ENCODE measurements around the gene NTN4. TPM values are rescaled to one million over a fixed set of nuclear protein-coding genes. Genes with fewer than 3 reads are reported as not detected.
A peak's percentile ranks its signal among the peaks of the same experiment; 100 is the strongest.
"Not testable (repeated sequence)": the region's sequence is repeated elsewhere in the genome, so short reads cannot be mapped to it uniquely, and the experiment has no call there.

NTN4 gene
- total RNA-seq, 1 experiment from 2014 or later = not detected

GRCh38 chr12:95735728-95736127 lies 54.8 kb downstream of the NTN4 start:
- not testable (repeated sequence) for H3K4me2 ChIP-seq (ENCODE audit: low read depth, low read length, poor library complexity, severe bottlenecking); DNase-seq; H3K27me3 ChIP-seq (ENCODE audit: low read length); H2AFZ ChIP-seq (ENCODE audit: low read length); H3K79me2 ChIP-seq (ENCODE audit: low read length); H3K27ac ChIP-seq (ENCODE audit: low read length); H3K9me2 ChIP-seq (replicated peaks; ENCODE audit: insufficient read depth, low read length); H3K9me3 ChIP-seq (ENCODE audit: low read length); H3K4me3 ChIP-seq (ENCODE audit: low read length); H3K9ac ChIP-seq (ENCODE audit: low read length); H4K20me1 ChIP-seq (ENCODE audit: insufficient read depth, low read depth, low read length); H3K36me3 ChIP-seq (ENCODE audit: insufficient read depth, low read length)
- peaks cover 13% of the 10 kb centered on the region for H3K4me1 ChIP-seq (ENCODE audit: low read length)

- H2AFZ ChIP-seq (ENCODE audit: low read length) = no peak overlapping the region
- no peak for DNase-seq
- H3K9ac ChIP-seq (ENCODE audit: low read length) = no peak overlapping the region
- no peak overlapping the region for H3K4me3 ChIP-seq (ENCODE audit: low read length)
- H4K20me1 ChIP-seq (ENCODE audit: insufficient read depth, low read depth, low read length) = no peaks in the 10 kb centered on the region
- no peak overlapping the region for H3K4me2 ChIP-seq (ENCODE audit: low read depth, low read length, poor library complexity, severe bottlenecking)
- no peak overlapping the region for H3K27ac ChIP-seq (ENCODE audit: low read length)
- H3K79me2 ChIP-seq (ENCODE audit: low read length) = no peaks in the 10 kb centered on the region
- no peaks in the 10 kb centered on the region for H3K36me3 ChIP-seq (ENCODE audit: insufficient read depth, low read length)
- no peaks in the 10 kb centered on the region for H3K27me3 ChIP-seq (ENCODE audit: low read length)
- no peaks in the 10 kb centered on the region for H3K9me3 ChIP-seq (ENCODE audit: low read length)
- peaks cover 8% of the 10 kb centered on the region for H3K4me1 ChIP-seq (ENCODE audit: low read length)
- no peaks in the 10 kb centered on the region for H3K9me2 ChIP-seq (replicated peaks; ENCODE audit: insufficient read depth, low read length)
Observed at GRCh38 chr12:95733141-95733825, 57.3 kb downstream of the NTN4 start.

- no peaks in the 10 kb centered on the region for H3K9me3 ChIP-seq (ENCODE audit: low read length)
- no peaks in the 10 kb centered on the region for H3K79me2 ChIP-seq (ENCODE audit: low read length)
- peak; percentile 51 for DNase-seq
- H3K4me2 ChIP-seq (ENCODE audit: low read depth, low read length, poor library complexity, severe bottlenecking) = peak overlapping the region; percentile 39
- H3K9me2 ChIP-seq (replicated peaks; ENCODE audit: insufficient read depth, low read length) = no peaks in the 10 kb centered on the region
- H2AFZ ChIP-seq (ENCODE audit: low read length) = no peak overlapping the region
- no peak overlapping the region for H3K4me3 ChIP-seq (ENCODE audit: low read length)
- no peak overlapping the region for H3K9ac ChIP-seq (ENCODE audit: low read length)
- no peaks in the 10 kb centered on the region for H4K20me1 ChIP-seq (ENCODE audit: insufficient read depth, low read depth, low read length)
- H3K27ac ChIP-seq (ENCODE audit: low read length) = no peak overlapping the region
- peaks cover 8% of the 10 kb centered on the region for H3K4me1 ChIP-seq (ENCODE audit: low read length)
- no peaks in the 10 kb centered on the region for H3K36me3 ChIP-seq (ENCODE audit: insufficient read depth, low read length)
- H3K27me3 ChIP-seq (ENCODE audit: low read length) = no peaks in the 10 kb centered on the region; the same call in 1 of the 2 replicates
Observed at GRCh38 chr12:95731519-95731958, 59.0 kb downstream of the NTN4 start.

GRCh38 chr12:95730457-95730856 lies 60.1 kb downstream of the NTN4 start:
- no peak for DNase-seq
- H3K27me3 ChIP-seq (ENCODE audit: low read length) = no peaks in the 10 kb centered on the region; the same call in 1 of the 2 replicates
- H3K4me3 ChIP-seq (ENCODE audit: low read length) = no peak overlapping the region
- peaks cover 10% of the 10 kb centered on the region for H3K4me1 ChIP-seq (ENCODE audit: low read length)
- no peak overlapping the region for H2AFZ ChIP-seq (ENCODE audit: low read length)
- H3K27ac ChIP-seq (ENCODE audit: low read length) = no peak overlapping the region
- H3K9me2 ChIP-seq (replicated peaks; ENCODE audit: insufficient read depth, low read length) = no peaks in the 10 kb centered on the region
- no peaks in the 10 kb centered on the region for H3K36me3 ChIP-seq (ENCODE audit: insufficient read depth, low read length)
- peaks cover 6% of the 10 kb centered on the region; the same call in 1 of the 2 replicates for H3K9me3 ChIP-seq (ENCODE audit: low read length)
- no peak overlapping the region for H3K9ac ChIP-seq (ENCODE audit: low read length)
- H3K4me2 ChIP-seq (ENCODE audit: low read depth, low read length, poor library complexity, severe bottlenecking) = no peak overlapping the region
- no peaks in the 10 kb centered on the region for H3K79me2 ChIP-seq (ENCODE audit: low read length)
- no peaks in the 10 kb centered on the region for H4K20me1 ChIP-seq (ENCODE audit: insufficient read depth, low read depth, low read length)

- Histone ChIP-seq H3K9ac (ENCODE audit: low read length) (no peak overlapping the region), H3K27me3 (ENCODE audit: low read length) (no peaks in the 10 kb centered on the region; the same call in 1 of the 2 replicates), H3K9me2 (replicated peaks; ENCODE audit: insufficient read depth, low read length) (no peaks in the 10 kb centered on the region), H3K9me3 (ENCODE audit: low read length) (peaks cover 6% of the 10 kb centered on the region; the same call in 1 of the 2 replicates), H4K20me1 (ENCODE audit: insufficient read depth, low read depth, low read length) (no peaks in the 10 kb centered on the region), H3K4me3 (ENCODE audit: low read length) (no peak overlapping the region), H3K4me1 (ENCODE audit: low read length) (peaks cover 37% of the 10 kb centered on the region), H3K27ac (ENCODE audit: low read length) (no peak overlapping the region), H3K79me2 (ENCODE audit: low read length) (no peaks in the 10 kb centered on the region), H3K36me3 (ENCODE audit: insufficient read depth, low read length) (no peaks in the 10 kb centered on the region), H3K4me2 (ENCODE audit: low read depth, low read length, poor library complexity, severe bottlenecking) (no peak overlapping the region), H2AFZ (ENCODE audit: low read length) (no peak overlapping the region)
- DNase-seq = no peak
Observed at GRCh38 chr12:95726903-95727302, 63.7 kb downstream of the NTN4 start.

- Histone ChIP-seq H3K9me3 (ENCODE audit: low read length) (peaks cover 6% of the 10 kb centered on the region; the same call in 1 of the 2 replicates), H3K4me3 (ENCODE audit: low read length) (no peak overlapping the region), H3K9ac (ENCODE audit: low read length) (no peak overlapping the region), H3K27ac (ENCODE audit: low read length) (no peak overlapping the region), H3K4me2 (ENCODE audit: low read depth, low read length, poor library complexity, severe bottlenecking) (peak overlapping the region; percentile 77), H3K4me1 (ENCODE audit: low read length) (peaks cover 32% of the 10 kb centered on the region), H3K9me2 (replicated peaks; ENCODE audit: insufficient read depth, low read length) (no peaks in the 10 kb centered on the region), H4K20me1 (ENCODE audit: insufficient read depth, low read depth, low read length) (no peaks in the 10 kb centered on the region), H2AFZ (ENCODE audit: low read length) (no peak overlapping the region), H3K36me3 (ENCODE audit: insufficient read depth, low read length) (no peaks in the 10 kb centered on the region), H3K27me3 (ENCODE audit: low read length) (no peaks in the 10 kb centered on the region; the same call in 1 of the 2 replicates), H3K79me2 (ENCODE audit: low read length) (no peaks in the 10 kb centered on the region)
- DNase-seq = no peak
Observed at GRCh38 chr12:95724767-95725166, 65.8 kb downstream of the NTN4 start.

- Histone ChIP-seq H2AFZ (ENCODE audit: low read length) (no peak overlapping the region), H3K4me3 (ENCODE audit: low read length) (peak overlapping the region; percentile 35), H3K4me1 (ENCODE audit: low read length) (peaks cover 32% of the 10 kb centered on the region), H3K79me2 (ENCODE audit: low read length) (no peaks in the 10 kb centered on the region), H3K9ac (ENCODE audit: low read length) (no peak overlapping the region), H3K36me3 (ENCODE audit: insufficient read depth, low read length) (no peaks in the 10 kb centered on the region), H4K20me1 (ENCODE audit: insufficient read depth, low read depth, low read length) (no peaks in the 10 kb centered on the region), H3K4me2 (ENCODE audit: low read depth, low read length, poor library complexity, severe bottlenecking) (peak overlapping the region; percentile 77), H3K9me3 (ENCODE audit: low read length) (peaks cover 6% of the 10 kb centered on the region; the same call in 1 of the 2 replicates), H3K9me2 (replicated peaks; ENCODE audit: insufficient read depth, low read length) (no peaks in the 10 kb centered on the region), H3K27me3 (ENCODE audit: low read length) (no peaks in the 10 kb centered on the region; the same call in 1 of the 2 replicates), H3K27ac (ENCODE audit: low read length) (no peak overlapping the region)
- DNase-seq = peak; percentile 85
Observed at GRCh38 chr12:95723693-95724384, 66.7 kb downstream of the NTN4 start.

GRCh38 chr12:95721320-95721719 lies 69.2 kb downstream of the NTN4 start:
- H3K4me1 ChIP-seq (ENCODE audit: low read length) = peaks cover 32% of the 10 kb centered on the region
- no peak overlapping the region for H3K27ac ChIP-seq (ENCODE audit: low read length)
- no peak overlapping the region for H3K9ac ChIP-seq (ENCODE audit: low read length)
- peak; percentile 48 for DNase-seq
- H2AFZ ChIP-seq (ENCODE audit: low read length) = no peak overlapping the region
- no peaks in the 10 kb centered on the region for H3K36me3 ChIP-seq (ENCODE audit: insufficient read depth, low read length)
- H3K79me2 ChIP-seq (ENCODE audit: low read length) = no peaks in the 10 kb centered on the region
- no peaks in the 10 kb centered on the region for H3K9me2 ChIP-seq (replicated peaks; ENCODE audit: insufficient read depth, low read length)
- no peak overlapping the region for H3K4me3 ChIP-seq (ENCODE audit: low read length)
- H3K9me3 ChIP-seq (ENCODE audit: low read length) = peaks cover 5% of the 10 kb centered on the region; the same call in 1 of the 2 replicates
- H3K4me2 ChIP-seq (ENCODE audit: low read depth, low read length, poor library complexity, severe bottlenecking) = no peak overlapping the region
- H4K20me1 ChIP-seq (ENCODE audit: insufficient read depth, low read depth, low read length) = no peaks in the 10 kb centered on the region
- no peaks in the 10 kb centered on the region for H3K27me3 ChIP-seq (ENCODE audit: low read length)

Data from Karpas-422 (cell line).